ENCODE measurements around the gene SMIM43. TPM values are rescaled to one million over a fixed set of nuclear protein-coding genes. Genes with fewer than 3 reads are reported as not detected.

Gene SMIM43
- total RNA-seq, result under 0.01 TPM in 1 of 2 replicates, not detected in the other

DNA sequence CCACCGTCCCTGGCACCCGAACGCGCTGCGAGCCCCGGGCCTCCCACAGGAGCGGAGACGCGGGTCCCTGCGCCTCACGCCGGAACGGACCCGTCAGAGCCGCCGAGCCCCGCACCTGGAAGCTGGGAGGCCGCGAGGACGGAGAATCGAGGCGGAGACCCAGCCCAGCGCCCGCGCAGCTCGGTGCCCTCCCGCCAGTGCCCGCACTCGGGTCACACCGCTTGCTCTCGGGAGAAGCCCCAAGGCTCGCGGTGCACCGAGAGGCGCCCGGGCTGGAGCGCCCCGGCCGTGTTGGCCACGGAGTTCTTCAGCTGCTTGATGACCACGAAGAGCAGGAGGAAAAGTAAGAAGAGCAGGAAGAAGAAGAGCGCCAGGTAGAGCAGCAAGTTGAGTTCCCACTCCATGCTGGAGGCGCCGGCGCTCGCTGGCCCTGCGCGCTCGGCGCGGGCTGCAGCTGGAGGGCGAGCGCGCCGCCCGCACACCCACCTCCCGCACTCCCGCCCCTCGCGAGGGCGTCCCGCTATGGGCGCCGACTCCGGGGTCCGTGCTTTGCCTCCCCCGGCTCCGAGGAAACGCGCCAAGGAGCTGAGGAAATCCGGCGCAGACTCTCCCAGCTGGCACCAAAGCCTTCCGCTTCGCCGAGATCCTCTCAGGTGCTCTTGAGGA is at the start of gene SMIM43:
SMIM43 (minus strand) TSS at position 463 of the 666 bp plus-strand sequence; CDS start at position 404, 59 bp downstream.

GRCh38 chr4:121800961-121801714 is 36.2 kb upstream of the SMIM43 start, which contains the start of gene EXOSC9:
Gene EXOSC9 (plus strand): TSS chr4:121801323. CDS start chr4:121801425, 102 bp downstream.

Other genes with a start within 250 kb of the SMIM43 start
- gene ANXA5, start 68.2 kb downstream of the SMIM43 start, total RNA-seq, result 297 and 570 TPM in 2 replicates
- gene EXOSC9, start 36.2 kb upstream of the SMIM43 start, total RNA-seq, result 21.2 and 21.5 TPM in 2 replicates
- 9.4 and 23.7 TPM in 2 replicates for gene CCNA2, start 58.7 kb upstream of the SMIM43 start, total RNA-seq
- gene BBS7, start 105.3 kb upstream of the SMIM43 start, total RNA-seq, result 10.2 and 20.7 TPM in 2 replicates
- gene TRPC3, start 186.9 kb upstream of the SMIM43 start, total RNA-seq, result not detected in 2 replicates

Measured in placental epithelial cell (primary cell).